Caki2 (cell line): ENCODE measurements around the gene RUNDC1. TPM values are rescaled to one million over a fixed set of nuclear protein-coding genes. Genes with fewer than 3 reads are reported as not detected.
A peak's percentile ranks its signal among the peaks of the same experiment; 100 is the strongest.
"Not testable (repeated sequence)": the region's sequence is repeated elsewhere in the genome, so short reads cannot be mapped to it uniquely, and the experiment has no call there.

Experiments used
- DNase-seq: peaks from one replicate; pipeline ENCODE4 v3.0.0-alpha.2; 2015; ENCODE audit warnings: low read depth
- in situ Hi-C: cut with HindIII; loops from 2 replicates; pipeline ENCODE4 v1.10.0; 2016; ENCODE audit warnings: low sequenced_read_pairs, low pct_unique_long_range_greater_than_20kb, mixed read lengths
- total RNA-seq: library from RNA; depleted of rRNA; stranded (reverse); fragments of >200 nt; shearing (Covaris generic); gene quantifications from 2 replicates; pipeline ENCODE4 v1.2.3, GENCODE V29; 2014; ENCODE audit warnings: low replicate concordance

Gene RUNDC1
- total RNA-seq, 1 experiment from 2014 or later = 9.8 TPM

- DNase-seq = no peak
- in situ Hi-C loops = no loop called here
Observed at GRCh38 chr17:42989141-42989540, 8.8 kb downstream of the RUNDC1 start.

DNA sequence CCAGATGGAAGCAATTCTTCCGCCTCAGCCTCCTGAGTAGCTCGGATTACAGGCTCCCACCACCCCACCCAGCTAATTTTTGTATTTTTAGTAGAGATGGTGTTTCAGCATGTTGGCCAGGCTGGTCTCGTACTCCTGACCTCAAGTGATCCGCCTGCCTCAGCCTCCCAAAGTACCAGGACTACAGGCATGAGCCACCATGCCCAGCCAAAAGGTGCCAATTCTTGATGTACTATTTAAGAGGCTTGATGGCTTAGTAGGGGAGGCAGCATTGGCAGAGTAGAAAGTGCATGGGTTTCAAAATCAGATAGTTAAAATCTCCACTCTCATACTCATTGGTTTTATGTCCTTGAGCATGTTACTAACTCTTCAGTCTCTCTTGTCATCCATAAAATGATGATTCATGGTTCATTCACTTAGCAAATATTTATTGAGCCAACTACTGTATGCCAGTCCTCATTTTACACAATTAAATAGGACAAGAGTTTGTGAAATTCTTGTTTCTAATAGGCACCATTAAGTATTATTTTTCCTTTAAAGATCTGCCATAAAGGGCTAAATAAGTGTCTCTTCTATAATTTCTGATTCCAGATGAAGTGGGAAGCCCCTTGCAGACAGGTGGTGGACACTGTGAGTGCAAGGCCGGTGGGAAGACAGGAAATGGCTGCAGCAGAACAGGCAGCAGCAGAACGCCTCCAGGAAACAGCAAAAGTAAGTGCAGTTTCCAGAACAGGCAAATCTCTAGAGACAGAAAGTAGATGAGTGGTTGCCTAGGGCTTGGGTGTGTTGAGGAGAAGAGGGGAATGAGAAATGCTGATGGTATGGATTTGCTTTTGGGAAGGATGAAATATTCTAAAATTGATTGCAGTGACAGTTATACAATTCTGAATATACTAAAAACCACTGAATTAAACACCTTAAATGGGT lies 9.6 kb downstream of the RUNDC1 start:
- in situ Hi-C loops = no loop called here
- no peak for DNase-seq

- DNase-seq = no peak
- in situ Hi-C loops = no loop called here
Observed at GRCh38 chr17:42991471-42991870, 11.1 kb downstream of the RUNDC1 start.

DNA sequence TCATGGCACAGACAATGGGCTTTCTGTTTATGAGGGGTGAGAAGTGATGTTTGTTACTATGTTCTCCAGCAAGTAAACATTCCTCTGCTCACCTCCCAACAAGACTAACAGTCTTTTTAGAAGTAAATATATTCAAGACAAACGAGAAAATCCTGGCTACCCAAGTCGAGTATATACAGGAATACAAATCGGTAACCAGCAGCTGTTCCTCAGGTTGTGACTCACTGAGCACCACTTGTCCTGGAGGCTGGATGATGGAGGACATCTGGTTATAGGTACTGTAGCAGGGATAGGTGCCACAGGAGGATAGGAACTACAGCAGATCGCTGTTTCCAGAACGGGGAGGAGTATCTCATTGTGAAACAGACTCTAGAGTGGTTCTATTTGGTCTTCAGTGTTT lies 12.5 kb downstream of the RUNDC1 start:
- in situ Hi-C loops = no loop called here
- no peak for DNase-seq

- in situ Hi-C loops, DNase-seq: not testable (repeated sequence)
Observed at GRCh38 chr17:42993913-42994312, 13.5 kb downstream of the RUNDC1 start.

GRCh38 chr17:42997390-42997983 lies 17.1 kb downstream of the RUNDC1 start:
- no peak for DNase-seq
- in situ Hi-C loops = no loop called here

DNA sequence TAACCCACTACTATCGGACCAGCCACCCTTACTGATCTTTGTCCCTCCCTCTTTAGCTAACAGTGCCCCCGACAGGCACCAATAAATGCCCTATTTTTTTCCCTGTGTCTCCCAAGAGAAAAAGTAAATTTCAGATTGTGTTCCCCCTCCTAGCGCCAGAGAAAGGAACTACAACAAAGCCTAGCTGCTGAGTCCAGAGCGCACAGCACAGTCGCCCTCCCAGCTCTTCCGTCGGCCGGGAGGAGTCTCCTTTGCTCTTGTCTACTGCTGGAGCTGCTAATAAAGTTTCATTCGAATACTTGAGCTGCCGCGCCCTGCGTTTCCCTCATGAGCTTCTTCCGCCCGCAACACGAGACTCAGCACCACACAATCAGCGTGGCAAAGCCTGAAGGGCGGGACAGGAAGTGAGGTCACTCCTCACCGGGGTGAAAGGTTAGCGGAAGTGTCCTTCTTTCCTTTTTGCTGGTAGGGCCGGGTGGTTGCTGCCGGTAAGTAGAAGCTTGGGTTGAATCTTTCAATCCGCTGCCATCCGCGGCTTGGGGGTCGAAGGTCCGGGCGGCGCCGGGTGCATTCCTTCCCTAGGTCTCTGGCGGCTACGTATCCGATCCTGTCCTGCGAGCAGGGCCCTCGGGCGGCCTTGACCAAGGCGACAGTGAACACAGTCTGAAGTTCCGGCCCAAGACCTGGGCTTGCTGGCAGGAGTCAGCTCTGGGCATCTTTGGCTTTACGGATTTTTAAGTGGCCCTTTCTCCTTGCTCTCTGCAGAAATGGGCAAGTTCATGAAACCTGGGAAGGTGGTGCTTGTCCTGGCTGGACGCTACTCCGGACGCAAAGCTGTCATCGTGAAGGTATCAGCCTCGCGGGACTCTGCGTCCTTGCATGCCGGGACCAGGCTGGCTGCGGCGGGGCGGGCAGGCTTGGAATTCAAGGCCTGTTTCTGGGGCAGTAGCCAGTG lies 17.9 kb downstream of the RUNDC1 start, which contains the start of gene RPL27:
Gene RPL27, plus strand, starts transcription at position 436 of the 955 bp plus-strand sequence. Its CDS starts 332 bp downstream, at position 768.
- peak; percentile 100 for DNase-seq
- in situ Hi-C loops = no loop called here

- in situ Hi-C loops = no loop called here
- no peak for DNase-seq
Observed at GRCh38 chr17:42999003-42999525, 18.7 kb downstream of the RUNDC1 start.

- in situ Hi-C loops, DNase-seq: not testable (repeated sequence)
Observed at GRCh38 chr17:43000894-43001293, 20.5 kb downstream of the RUNDC1 start.

DNA sequence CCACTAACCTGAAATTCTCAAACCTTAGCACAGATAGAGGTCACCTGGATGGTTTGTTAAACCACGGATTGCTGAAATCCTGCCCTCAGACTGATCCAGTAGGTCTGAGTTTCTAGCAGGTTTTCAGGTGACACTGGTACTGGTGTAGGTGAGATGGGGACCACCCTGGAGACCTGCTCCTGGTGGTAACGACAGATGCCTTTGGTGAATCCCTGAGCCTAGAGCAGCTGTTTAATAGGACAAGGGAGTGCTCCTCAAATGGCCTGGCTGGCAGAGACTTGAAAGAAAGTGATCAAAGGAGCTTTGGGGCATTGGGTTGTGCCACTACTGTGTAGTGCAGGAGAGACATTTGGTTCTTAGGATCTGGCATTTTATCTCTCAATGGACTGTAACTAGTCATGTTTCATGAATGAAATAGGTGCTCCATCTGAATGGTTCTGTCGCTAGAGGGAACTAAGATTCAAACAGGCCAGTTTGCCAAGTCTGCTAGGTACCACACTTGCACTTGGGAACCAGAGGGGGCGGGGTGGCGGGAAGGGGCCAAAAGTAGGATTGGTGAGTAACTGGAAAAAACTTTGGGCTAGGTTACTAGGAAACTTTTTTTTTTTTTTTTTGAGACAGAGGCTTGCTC lies 23.3 kb downstream of the RUNDC1 start:
- in situ Hi-C loops = no loop called here

GRCh38 chr17:43006639-43007551 lies 26.5 kb downstream of the RUNDC1 start, which contains the start of gene IFI35:
Gene IFI35, plus strand, starts transcription at chr17:43006784. Its CDS starts 164 bp downstream, at chr17:43006948.
- in situ Hi-C loops = no loop called here
- peak; percentile 77 for DNase-seq

More for the DNA sequence above, 23.3 kb downstream of the RUNDC1 start:
- peak; percentile 30 for DNase-seq

DNA sequence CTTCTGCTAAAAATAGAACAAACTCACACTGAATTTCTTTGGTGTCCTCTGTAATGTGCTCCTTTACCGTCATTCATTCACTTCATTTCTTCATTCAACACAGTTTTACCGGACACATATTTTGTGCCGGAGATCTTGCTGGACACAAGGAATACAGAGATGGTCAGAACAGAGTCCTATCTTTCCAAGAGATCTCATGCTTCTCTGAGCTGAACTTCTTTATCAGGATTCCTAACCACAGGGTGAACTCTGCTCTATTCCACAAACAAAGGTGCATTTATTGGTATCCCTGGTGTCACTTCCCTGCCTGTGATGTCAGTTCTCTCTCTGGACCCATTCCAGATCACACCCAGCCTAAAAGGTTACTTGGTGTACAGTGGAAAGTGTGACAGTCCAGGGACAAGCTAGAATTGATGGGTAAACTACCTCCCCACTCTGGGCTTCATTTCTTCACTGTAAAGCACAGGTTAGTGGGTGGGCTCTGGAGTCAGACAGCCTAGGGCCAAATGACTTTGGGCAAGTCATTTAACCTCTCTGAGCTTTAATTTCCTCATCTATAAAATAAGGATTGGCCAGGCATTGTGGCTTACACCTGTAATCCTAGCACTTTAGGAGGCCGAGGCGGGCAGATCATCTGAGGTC lies 30.4 kb downstream of the RUNDC1 start:
- DNase-seq = peak; percentile 67

GRCh38 chr17:43011728-43012472 lies 31.5 kb downstream of the RUNDC1 start:
- in situ Hi-C loops = no loop called here
- no peak for DNase-seq

More for the DNA sequence above, 30.4 kb downstream of the RUNDC1 start:
- in situ Hi-C loops = no loop called here

- no peak for DNase-seq
- in situ Hi-C loops = no loop called here
Observed at GRCh38 chr17:43013296-43013695, 32.9 kb downstream of the RUNDC1 start.

GRCh38 chr17:43014020-43014648 lies 33.8 kb downstream of the RUNDC1 start:
- in situ Hi-C loops = no loop called here
- no peak for DNase-seq
